ENCODE measurements around the gene PTPRN2. TPM values are rescaled to one million over a fixed set of nuclear protein-coding genes. Genes with fewer than 3 reads are reported as not detected.
"Not testable (repeated sequence)": the region's sequence is repeated elsewhere in the genome, so short reads cannot be mapped to it uniquely, and the experiment has no call there.

Gene PTPRN2
- total RNA-seq, 1 experiment from 2014 or later: 1.1 TPM

DNA sequence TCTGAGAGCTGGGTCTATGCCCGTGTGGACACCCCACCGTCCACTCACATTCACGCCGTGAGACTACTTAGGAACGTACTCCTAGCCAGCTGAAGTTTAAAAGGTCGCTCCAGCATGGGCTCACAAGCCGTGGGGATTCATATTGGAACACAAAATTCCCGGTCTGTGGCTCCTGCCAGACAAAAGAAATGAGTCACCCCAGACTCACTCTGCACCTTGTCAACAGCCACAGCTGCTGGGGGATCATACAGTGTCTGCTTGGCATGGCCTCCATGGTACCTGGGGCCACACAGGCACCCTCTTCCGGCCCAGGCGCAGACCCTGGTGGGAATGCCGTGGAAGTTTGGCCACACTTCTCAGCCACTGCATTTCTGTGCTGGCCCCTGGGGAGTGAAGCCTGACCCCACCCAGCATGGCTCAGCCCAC lies 1022.4 kb downstream of the PTPRN2 start:
- no peak overlapping the region for H3K4me3 ChIP-seq (ENCODE audit: low read depth in 2 of 2, low read length in 2 of 2)
- H3K36me3 ChIP-seq (ENCODE audit: control insufficient read depth, insufficient read depth, low read length): no peaks in the 10 kb centered on the region
- in situ Hi-C loops (cut with HindIII; ENCODE audit: low pct_unique_long_range_greater_than_20kb, low sequenced_read_pairs): no loop called here
- H3K27me3 ChIP-seq (ENCODE audit: control insufficient read depth, insufficient read depth, low read length): no peaks in the 10 kb centered on the region
- ChIA-PET POLR2A (no interaction called here), CTCF (no interaction called here)
- H3K27ac ChIP-seq (ENCODE audit: low read length): no peak overlapping the region
- DNase-seq (ENCODE audit: low read depth, low spot score) (no peak), ATAC-seq (no peak)
- no peaks in the 10 kb centered on the region for H3K9me3 ChIP-seq (ENCODE audit: control insufficient read depth, insufficient read depth, low read depth, low read length)
- BruUV-seq (replicated peaks): no TSS peak
- TF ChIP-seq TCF7L2 (IDR thresholded peaks at IDR 0.05; ENCODE audit: low read depth, low read length) (no peak), POLR2AphosphoS5 (IDR thresholded peaks at IDR 0.05; ENCODE audit: low read depth, low read length) (no peak), SIN3A (IDR thresholded peaks at IDR 0.05; ENCODE audit: borderline replicate concordance, insufficient read depth, low read depth, low read length) (no peak)
- TF ChIP-seq, protein P1, sequence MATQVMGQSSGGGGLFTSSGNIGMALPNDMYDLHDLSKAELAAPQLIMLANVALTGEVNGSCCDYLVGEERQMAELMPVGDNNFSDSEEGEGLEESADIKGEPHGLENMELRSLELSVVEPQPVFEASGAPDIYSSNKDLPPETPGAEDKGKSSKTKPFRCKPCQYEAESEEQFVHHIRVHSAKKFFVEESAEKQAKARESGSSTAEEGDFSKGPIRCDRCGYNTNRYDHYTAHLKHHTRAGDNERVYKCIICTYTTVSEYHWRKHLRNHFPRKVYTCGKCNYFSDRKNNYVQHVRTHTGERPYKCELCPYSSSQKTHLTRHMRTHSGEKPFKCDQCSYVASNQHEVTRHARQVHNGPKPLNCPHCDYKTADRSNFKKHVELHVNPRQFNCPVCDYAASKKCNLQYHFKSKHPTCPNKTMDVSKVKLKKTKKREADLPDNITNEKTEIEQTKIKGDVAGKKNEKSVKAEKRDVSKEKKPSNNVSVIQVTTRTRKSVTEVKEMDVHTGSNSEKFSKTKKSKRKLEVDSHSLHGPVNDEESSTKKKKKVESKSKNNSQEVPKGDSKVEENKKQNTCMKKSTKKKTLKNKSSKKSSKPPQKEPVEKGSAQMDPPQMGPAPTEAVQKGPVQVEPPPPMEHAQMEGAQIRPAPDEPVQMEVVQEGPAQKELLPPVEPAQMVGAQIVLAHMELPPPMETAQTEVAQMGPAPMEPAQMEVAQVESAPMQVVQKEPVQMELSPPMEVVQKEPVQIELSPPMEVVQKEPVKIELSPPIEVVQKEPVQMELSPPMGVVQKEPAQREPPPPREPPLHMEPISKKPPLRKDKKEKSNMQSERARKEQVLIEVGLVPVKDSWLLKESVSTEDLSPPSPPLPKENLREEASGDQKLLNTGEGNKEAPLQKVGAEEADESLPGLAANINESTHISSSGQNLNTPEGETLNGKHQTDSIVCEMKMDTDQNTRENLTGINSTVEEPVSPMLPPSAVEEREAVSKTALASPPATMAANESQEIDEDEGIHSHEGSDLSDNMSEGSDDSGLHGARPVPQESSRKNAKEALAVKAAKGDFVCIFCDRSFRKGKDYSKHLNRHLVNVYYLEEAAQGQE (IDR thresholded peaks at IDR 0.05; ENCODE audit: insufficient read depth in 1 of 2, low read depth in 2 of 2, low read length in 1 of 2): no peak
- TF ChIP-seq, protein P2, sequence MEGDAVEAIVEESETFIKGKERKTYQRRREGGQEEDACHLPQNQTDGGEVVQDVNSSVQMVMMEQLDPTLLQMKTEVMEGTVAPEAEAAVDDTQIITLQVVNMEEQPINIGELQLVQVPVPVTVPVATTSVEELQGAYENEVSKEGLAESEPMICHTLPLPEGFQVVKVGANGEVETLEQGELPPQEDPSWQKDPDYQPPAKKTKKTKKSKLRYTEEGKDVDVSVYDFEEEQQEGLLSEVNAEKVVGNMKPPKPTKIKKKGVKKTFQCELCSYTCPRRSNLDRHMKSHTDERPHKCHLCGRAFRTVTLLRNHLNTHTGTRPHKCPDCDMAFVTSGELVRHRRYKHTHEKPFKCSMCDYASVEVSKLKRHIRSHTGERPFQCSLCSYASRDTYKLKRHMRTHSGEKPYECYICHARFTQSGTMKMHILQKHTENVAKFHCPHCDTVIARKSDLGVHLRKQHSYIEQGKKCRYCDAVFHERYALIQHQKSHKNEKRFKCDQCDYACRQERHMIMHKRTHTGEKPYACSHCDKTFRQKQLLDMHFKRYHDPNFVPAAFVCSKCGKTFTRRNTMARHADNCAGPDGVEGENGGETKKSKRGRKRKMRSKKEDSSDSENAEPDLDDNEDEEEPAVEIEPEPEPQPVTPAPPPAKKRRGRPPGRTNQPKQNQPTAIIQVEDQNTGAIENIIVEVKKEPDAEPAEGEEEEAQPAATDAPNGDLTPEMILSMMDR (IDR thresholded peaks at IDR 0.05): no peak
- intact Hi-C loops (cut with micrococcal nuclease; ENCODE audit: unreplicated experiment): no loop called here
- H3K4me1 ChIP-seq (ENCODE audit: control insufficient read depth, insufficient read depth, low read length): no peaks in the 10 kb centered on the region

DNA sequence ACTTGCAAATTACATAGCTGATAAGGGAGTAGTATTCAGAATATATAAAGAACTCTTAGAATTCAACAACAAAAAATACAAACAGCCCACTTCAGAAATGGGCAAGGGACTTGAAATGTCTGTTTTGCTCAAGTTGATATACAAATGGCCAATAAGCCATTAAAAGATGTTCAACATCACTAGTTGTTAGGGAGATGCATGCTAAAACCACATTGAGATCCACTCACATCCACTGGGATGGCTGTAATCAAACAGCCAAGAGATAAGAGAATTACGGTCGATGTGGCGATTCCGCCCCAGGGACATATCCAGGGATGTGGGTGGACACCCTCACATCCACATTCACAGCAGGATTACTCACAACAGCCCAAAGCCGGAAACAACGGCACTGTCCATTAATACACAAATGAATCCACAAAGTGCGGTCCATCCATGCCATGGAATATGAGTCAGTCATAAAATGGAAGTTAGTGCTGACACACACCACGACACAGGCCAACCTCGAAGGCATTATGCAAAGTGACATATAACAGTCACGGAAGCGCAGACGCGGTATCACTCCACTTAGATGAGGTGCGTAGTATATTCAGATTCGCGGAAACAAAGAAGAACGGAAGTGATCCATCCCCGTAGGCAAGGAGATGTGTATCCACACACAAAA lies 1023.0 kb downstream of the PTPRN2 start:
- intact Hi-C loops (cut with micrococcal nuclease; ENCODE audit: unreplicated experiment): no loop called here
- Histone ChIP-seq H3K27me3 (ENCODE audit: control insufficient read depth, insufficient read depth, low read length) (no peaks in the 10 kb centered on the region), H3K36me3 (ENCODE audit: control insufficient read depth, insufficient read depth, low read length) (no peaks in the 10 kb centered on the region), H3K4me3 (ENCODE audit: low read depth in 2 of 2, low read length in 2 of 2) (no peak overlapping the region), H3K9me3 (ENCODE audit: control insufficient read depth, insufficient read depth, low read depth, low read length) (no peaks in the 10 kb centered on the region), H3K4me1 (ENCODE audit: control insufficient read depth, insufficient read depth, low read length) (no peaks in the 10 kb centered on the region), H3K27ac (ENCODE audit: low read length) (no peak overlapping the region)
- CTCF ChIA-PET: no interaction called here
- ATAC-seq (no peak), DNase-seq (ENCODE audit: low read depth, low spot score) (no peak)
- TF ChIP-seq TCF7L2 (IDR thresholded peaks at IDR 0.05; ENCODE audit: low read depth, low read length): no peak
- TF ChIP-seq, protein P1 (IDR thresholded peaks at IDR 0.05; ENCODE audit: insufficient read depth in 1 of 2, low read depth in 2 of 2, low read length in 1 of 2): no peak
- TF ChIP-seq, protein P2 (IDR thresholded peaks at IDR 0.05): no peak
- TF ChIP-seq SIN3A (IDR thresholded peaks at IDR 0.05; ENCODE audit: borderline replicate concordance, insufficient read depth, low read depth, low read length): no peak
- no peak for TF ChIP-seq POLR2AphosphoS5 (IDR thresholded peaks at IDR 0.05; ENCODE audit: low read depth, low read length)
- POLR2A ChIA-PET: no interaction called here
- no TSS peak for BruUV-seq (replicated peaks)
- in situ Hi-C loops (cut with HindIII; ENCODE audit: low pct_unique_long_range_greater_than_20kb, low sequenced_read_pairs): no loop called here

DNA sequence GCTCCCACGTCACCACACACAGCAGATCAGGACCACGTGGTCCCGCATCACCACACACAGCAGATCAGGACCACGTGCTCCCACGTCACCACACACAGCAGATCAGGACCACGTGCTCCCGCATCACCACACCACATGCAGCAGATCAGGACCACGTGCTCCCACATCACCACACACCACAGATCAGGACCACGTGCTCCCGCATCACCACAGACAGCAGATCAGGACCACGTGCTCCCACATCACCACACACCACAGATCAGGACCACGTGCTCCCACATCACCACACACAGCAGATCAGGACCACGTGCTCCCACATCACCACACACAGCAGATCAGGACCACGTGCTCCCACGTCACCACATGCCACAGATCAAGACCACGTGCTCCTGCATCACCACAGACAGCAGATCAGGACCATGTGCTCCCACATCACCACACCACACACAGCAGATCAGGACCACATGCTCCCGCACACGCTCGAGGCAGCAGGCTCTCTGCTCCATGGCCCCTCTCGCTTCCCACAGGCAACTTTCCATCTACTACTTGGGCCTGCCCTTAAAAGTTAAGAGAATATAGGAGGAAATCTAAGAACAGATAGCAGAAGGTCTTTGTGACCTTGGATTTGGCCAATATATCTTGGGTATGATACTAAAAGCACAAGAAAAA lies 1024.0 kb downstream of the PTPRN2 start:
- H3K4me1 ChIP-seq (ENCODE audit: control insufficient read depth, insufficient read depth, low read length); H3K36me3 ChIP-seq (ENCODE audit: control insufficient read depth, insufficient read depth, low read length); CTCF ChIA-PET; BruUV-seq (replicated peaks); in situ Hi-C loops (cut with HindIII; ENCODE audit: low pct_unique_long_range_greater_than_20kb, low sequenced_read_pairs); POLR2A ChIA-PET; DNase-seq (ENCODE audit: low read depth, low spot score); H3K27ac ChIP-seq (ENCODE audit: low read length); ATAC-seq; H3K9me3 ChIP-seq (ENCODE audit: control insufficient read depth, insufficient read depth, low read depth, low read length); H3K4me3 ChIP-seq (ENCODE audit: low read depth in 2 of 2, low read length in 2 of 2); intact Hi-C loops (cut with micrococcal nuclease; ENCODE audit: unreplicated experiment); H3K27me3 ChIP-seq (ENCODE audit: control insufficient read depth, insufficient read depth, low read length): not testable (repeated sequence)
